H1 (cell line): ENCODE measurements around the gene EXOSC5. TPM values are rescaled to one million over a fixed set of nuclear protein-coding genes. Genes with fewer than 3 reads are reported as not detected.

Source experiments
- CTCF ChIA-PET: fragments of 300-600 bp; sonication (Branson Sonifier 250); formaldehyde crosslinking; loops from one replicate; lab custom pipeline; 2021; ENCODE audit not compliant: partially characterized antibody; lab: Charles Lee
- POLR2A ChIA-PET: fragments of 300-600 bp; sonication (Branson Sonifier 250); formaldehyde crosslinking; loops from one replicate; lab custom pipeline; 2021; ENCODE audit warnings: inconsistent platforms; ENCODE audit not compliant: partially characterized antibody; lab: Charles Lee
- DNase-seq, 2 experiments: peaks; one replicate each; pipeline versions ENCODE4 v3.0.0 to v3.0.0-alpha.2; 2010 to 2022; ENCODE audit warnings: low spot score in 2 of 2, low read depth in 1 of 2, mixed read lengths in 1 of 2
- FAIRE-seq: peaks from 2 replicates; lab custom pipeline; 2011; peaks lifted over from hg19 to GRCh38; lab: Jason Lieb, UNC
- H2AFZ ChIP-seq: 2 replicates; pipeline ENCODE4 v1.8.1; 2012; ENCODE audit warnings: low read length, inconsistent platforms
- H2AK5ac ChIP-seq: 2 replicates; pipeline ENCODE4 v1.6.1; 2013; ENCODE audit warnings: low read depth, low read length
- H2BK120ac ChIP-seq: replicated peaks from 2 replicates; pipeline ENCODE3; 2013; ENCODE audit warnings: low read depth, low read length, inconsistent platforms
- H2BK12ac ChIP-seq: 2 replicates; pipeline ENCODE4 v1.6.1; 2013; ENCODE audit warnings: low read depth, low read length
- H2BK15ac ChIP-seq: 2 replicates; pipeline ENCODE4 v1.6.1; 2013; ENCODE audit warnings: low read length
- H2BK20ac ChIP-seq: 2 replicates; pipeline ENCODE4 v1.6.1; 2013; ENCODE audit warnings: low read length
- H2BK5ac ChIP-seq: 2 replicates; pipeline ENCODE4 v1.6.1; 2013; ENCODE audit warnings: low read depth, low read length
- H3K14ac ChIP-seq: 2 replicates; pipeline ENCODE4 v1.6.1; 2013; ENCODE audit warnings: inconsistent platforms; ENCODE audit not compliant: insufficient read length
- H3K18ac ChIP-seq: 2 replicates; pipeline ENCODE4 v1.6.1; 2013; ENCODE audit warnings: low read length; ENCODE audit errors: extremely low read depth
- H3K23ac ChIP-seq: 2 replicates; pipeline ENCODE4 v1.6.1; 2013; ENCODE audit warnings: inconsistent platforms; ENCODE audit not compliant: insufficient read length
- H3K23me2 ChIP-seq: 2 replicates; pipeline ENCODE4 v1.6.1; 2013; ENCODE audit warnings: low read depth, low read length
- H3K27ac ChIP-seq: 2 replicates; pipeline ENCODE4 v1.6.1; 2011; ENCODE audit warnings: low read depth, low read length, inconsistent platforms
- H3K27me3 ChIP-seq, 4 experiments: replicated peaks in 1 of 4; 1 replicate in 1 of 4; 2 replicates in 3 of 4; pipeline versions ENCODE4 v1.6.1 to v1.8.1; 2011 to 2013; ENCODE audit warnings: low read length in 3 of 4, mild to moderate bottlenecking in 3 of 4, inconsistent platforms in 2 of 4, mixed read lengths in 2 of 4, moderate library complexity in 1 of 4; ENCODE audit not compliant: control insufficient read depth in 3 of 4, insufficient read depth in 3 of 4; ENCODE audit errors: extremely low read depth in 1 of 4
- H3K36me3 ChIP-seq, 4 experiments: 2 replicates each; pipeline versions ENCODE4 v1.6.1 to v1.8.1; 2011 to 2013; ENCODE audit warnings: mild to moderate bottlenecking in 4 of 4, low read length in 3 of 4, moderate library complexity in 2 of 4, control low read depth in 1 of 4, inconsistent platforms in 1 of 4; ENCODE audit not compliant: insufficient read depth in 4 of 4, control insufficient read depth in 2 of 4
- H3K4ac ChIP-seq: replicated peaks from 2 replicates; pipeline ENCODE3; 2013; ENCODE audit warnings: low read length, low read depth, mixed read lengths, inconsistent platforms; ENCODE audit not compliant: insufficient read length
- H3K4me1 ChIP-seq, 4 experiments: replicated peaks in 1 of 4; 1 replicate in 1 of 4; 2 replicates in 3 of 4; pipeline versions ENCODE4 v1.6.1 to v1.8.1; 2011 to 2013; ENCODE audit warnings: low read length in 3 of 4, inconsistent platforms in 2 of 4, mixed read lengths in 1 of 4; ENCODE audit not compliant: insufficient read depth in 4 of 4, control insufficient read depth in 3 of 4
- H3K4me2 ChIP-seq, 2 experiments: 2 replicates each; pipeline versions ENCODE4 v1.6.1 to v1.8.1; 2011 to 2013; ENCODE audit warnings: low read depth in 2 of 2, low read length in 2 of 2, control low read depth in 1 of 2, inconsistent platforms in 1 of 2, mild to moderate bottlenecking in 1 of 2; ENCODE audit not compliant: insufficient read depth in 1 of 2
- H3K4me3 ChIP-seq, 4 experiments: fragments of 200-600, 300-600 bp in 1 of 4; sonication (generic), shearing (Covaris generic), sonication (Bioruptor Twin) in 1 of 4; 2 replicates each; pipeline versions ENCODE4 v1.5.1 to v1.8.1; 2011 to 2016; ENCODE audit warnings: low read length in 4 of 4, low read depth in 3 of 4, control low read depth in 2 of 4, inconsistent platforms in 2 of 4, mild to moderate bottlenecking in 2 of 4, mixed read lengths in 1 of 4, moderate library complexity in 1 of 4; ENCODE audit not compliant: insufficient read depth in 2 of 4; ENCODE audit errors: extremely low read depth in 1 of 4
- H3K56ac ChIP-seq: replicated peaks from 2 replicates; pipeline ENCODE3; 2013; ENCODE audit warnings: low read depth, mild to moderate bottlenecking, mixed read lengths, low read length, inconsistent platforms; ENCODE audit not compliant: insufficient read length
- H3K79me1 ChIP-seq: 2 replicates; pipeline ENCODE4 v1.6.1; 2013; ENCODE audit warnings: low read depth, low read length, control low read depth
- H3K79me2 ChIP-seq, 2 experiments: 2 replicates each; pipeline versions ENCODE4 v1.6.1 to v1.8.1; 2012 to 2013; ENCODE audit warnings: low read length in 2 of 2, mild to moderate bottlenecking in 2 of 2, inconsistent platforms in 1 of 2; ENCODE audit not compliant: insufficient read depth in 2 of 2, control insufficient read depth in 1 of 2
- H3K9ac ChIP-seq, 4 experiments: replicated peaks in 1 of 4; 1 replicate in 1 of 4; 2 replicates in 3 of 4; pipeline versions ENCODE4 v1.6.1 to v1.8.1; 2011 to 2013; ENCODE audit warnings: low read depth in 3 of 4, low read length in 3 of 4, control low read depth in 2 of 4, mild to moderate bottlenecking in 2 of 4, moderate library complexity in 2 of 4, inconsistent platforms in 1 of 4; ENCODE audit errors: extremely low read depth in 1 of 4
- H3K9me3 ChIP-seq, 2 experiments: 2 replicates each; pipeline versions ENCODE4 v1.6.1 to v1.8.1; 2012 to 2013; ENCODE audit warnings: mild to moderate bottlenecking in 2 of 2, moderate library complexity in 2 of 2, control low read depth in 1 of 2, inconsistent platforms in 1 of 2, low read depth in 1 of 2, low read length in 1 of 2, mixed read lengths in 1 of 2; ENCODE audit not compliant: insufficient read depth in 2 of 2
- H4K20me1 ChIP-seq, 2 experiments: replicated peaks in 1 of 2; 2 replicates each; pipeline versions ENCODE3 to v1.8.1; 2011 to 2013; ENCODE audit warnings: inconsistent platforms in 2 of 2, low read length in 2 of 2, mild to moderate bottlenecking in 1 of 2; ENCODE audit not compliant: insufficient read depth in 2 of 2, control insufficient read depth in 1 of 2
- H4K5ac ChIP-seq: 2 replicates; pipeline ENCODE4 v1.6.1; 2013; ENCODE audit warnings: low read length, low read depth, mixed read lengths, inconsistent platforms; ENCODE audit not compliant: insufficient read length
- H4K8ac ChIP-seq: 2 replicates; pipeline ENCODE4 v1.8.0; 2013; ENCODE audit warnings: mild to moderate bottlenecking, moderate library complexity, low read length, inconsistent platforms; ENCODE audit not compliant: insufficient read depth; ENCODE audit errors: extremely low read depth
- H4K91ac ChIP-seq: replicated peaks from 2 replicates; pipeline ENCODE3; 2013; ENCODE audit warnings: low read length, mixed read lengths, inconsistent platforms; ENCODE audit not compliant: insufficient read length
- HDAC2 ChIP-seq, 2 experiments: fragments of 300-600 bp in 1 of 2; sonication (generic) in 1 of 2; IDR thresholded peaks; 2 replicates each; pipeline ENCODE4 v1.6.1; 2011 to 2012; ENCODE audit warnings: low read depth in 2 of 2, low read length in 2 of 2, mild to moderate bottlenecking in 2 of 2, moderate library complexity in 2 of 2, borderline replicate concordance in 1 of 2, inconsistent platforms in 1 of 2
- POLR2AphosphoS5 ChIP-seq: IDR thresholded peaks from 2 replicates; pipeline ENCODE4 v1.6.1; 2011; ENCODE audit warnings: low read depth, low read length
- RAD21 ChIP-seq, 2 experiments: IDR thresholded peaks in 1 of 2; conservative IDR thresholded peaks in 1 of 2; 2 replicates each; pipeline ENCODE4 v1.6.1; 2011; ENCODE audit warnings: low read depth in 2 of 2, low read length in 2 of 2, improper control_type of control experiment in 1 of 2, inconsistent platforms in 1 of 2, mild to moderate bottlenecking in 1 of 2, moderate library complexity in 1 of 2
- RFX5 ChIP-seq: IDR thresholded peaks from 2 replicates; pipeline ENCODE4 v1.6.1; 2011; ENCODE audit warnings: low read depth, low read length, improper control_type of control experiment, borderline replicate concordance
- SUZ12 ChIP-seq: fragments of 200-600 bp; sonication (generic); IDR thresholded peaks from 2 replicates; pipeline ENCODE4 v1.6.1; 2012; ENCODE audit warnings: mild to moderate bottlenecking, inconsistent platforms, low read length, moderate library complexity, mixed read lengths
- USF2 ChIP-seq: IDR thresholded peaks from 2 replicates; pipeline ENCODE4 v1.6.1; 2011; ENCODE audit warnings: low read length, improper control_type of control experiment
- WGBS, 2 experiments: shearing (Covaris generic) in 1 of 2; methylation state at CpG; one replicate each; pipeline versions ENCODE4 v1.1.6 to v1.1.7; 2013 to 2015; ENCODE audit warnings: low lambda C conversion rate in 2 of 2, mixed read lengths in 2 of 2, inconsistent platforms in 1 of 2, low coverage in 1 of 2, missing lambda C conversion rate in 1 of 2; ENCODE audit not compliant: insufficient replicate concordance in 2 of 2, insufficient coverage in 1 of 2, insufficient read length in 1 of 2; ENCODE audit errors: extremely low coverage in 1 of 2, missing lambda C conversion rate in 1 of 2; 5-methylcytosine and 5-hydroxymethylcytosine counted together
- polyA plus RNA-seq, 7 experiments: library from polyadenylated mRNA; depleted of rRNA in 3 of 7; stranded (reverse) in 5 of 7; unstranded in 2 of 7; fragments of >200 nt in 5 of 7; fragments of 200-250 nt in 2 of 7; gene quantifications; 1 replicate in 5 of 7; 2 replicates in 1 of 7; 4 replicates in 1 of 7; pipeline versions ENCODE4 v1.2.1 to v1.2.3, GENCODE V29; 2011 to 2013; ENCODE audit warnings: missing spikeins in 2 of 7, mixed read lengths in 2 of 7
- total RNA-seq: library from RNA; stranded (reverse); fragmentation: NEBNext Ultra II Directional; extraction: Animal tissue kit (Norgen Biotek cat#: 25700); gene quantifications from 2 replicates; pipeline ENCODE4 v1.2.1, GENCODE V29; 2021
- TF ChIP-seq, protein P1 (sequence below): IDR thresholded peaks from 2 replicates; pipeline ENCODE4 v1.6.1; 2012; ENCODE audit warnings: inconsistent platforms
- TF ChIP-seq, protein P2 (sequence below): IDR thresholded peaks from 2 replicates; pipeline ENCODE4 v1.6.1; 2011; ENCODE audit warnings: low read depth, mild to moderate bottlenecking, low read length; ENCODE audit not compliant: insufficient read depth

EXOSC5 gene
- total and polyA plus RNA-seq, 2 of the 8 experiments (the other 6 are each of a cell fraction or from before 2014, with no cell fraction given): 56.2 to 92.8 TPM

DNA sequence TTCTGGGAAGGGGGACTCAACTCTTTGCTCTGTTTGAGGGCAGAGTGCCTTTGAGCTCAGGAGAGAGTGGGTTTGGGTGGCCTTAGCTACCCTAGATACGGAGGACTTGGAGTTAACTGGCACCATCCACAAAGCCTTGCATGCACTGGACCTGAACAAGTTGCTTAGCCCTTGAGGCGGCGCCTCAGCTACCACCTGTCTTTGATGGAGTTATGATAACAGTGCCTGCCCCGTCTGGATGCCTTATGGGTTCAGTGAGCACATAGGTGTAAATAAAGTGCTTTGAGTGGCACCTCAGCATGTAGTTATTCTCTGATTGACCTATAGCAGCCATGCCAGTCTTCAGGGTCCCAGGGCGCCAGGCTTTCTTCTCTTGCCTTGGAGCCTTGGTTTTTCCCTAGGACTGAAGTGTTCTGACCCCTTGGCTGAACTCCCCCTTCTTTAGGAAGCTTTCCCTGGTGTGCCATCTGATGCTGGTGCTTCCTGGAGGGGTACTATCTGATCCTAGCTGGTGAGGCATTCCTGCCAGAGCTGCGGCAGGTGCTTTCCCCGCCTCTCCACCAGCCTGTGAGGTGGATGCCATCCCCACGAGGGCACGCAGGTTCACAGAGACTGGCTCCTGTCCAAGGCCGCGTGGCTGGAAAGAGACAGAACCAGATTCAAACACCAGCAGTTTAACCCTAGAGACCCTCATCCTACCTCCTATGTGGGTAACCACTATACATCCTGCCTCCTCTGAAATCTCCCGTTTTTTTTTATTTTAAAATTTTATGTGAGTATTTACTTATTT lies 6.2 kb upstream of the EXOSC5 start:
- no peak overlapping the region for H2AFZ ChIP-seq
- peaks cover 0 to 6% (median 2%) of the 10 kb centered on the region in 4 experiments; a peak in 5 of 7 replicates for H3K4me1 ChIP-seq
- DNase-seq: no peak
- no peak overlapping the region for H3K23ac ChIP-seq
- no peak overlapping the region for H3K27ac ChIP-seq
- H4K91ac ChIP-seq: no peak overlapping the region
- H2AK5ac ChIP-seq: no peak overlapping the region
- H3K36me3 ChIP-seq: no peaks in the 10 kb centered on the region; a peak in 1 of 8 replicates
- H2BK15ac ChIP-seq: no peak overlapping the region
- no peak overlapping the region for H2BK20ac ChIP-seq
- no peak overlapping the region for H2BK120ac ChIP-seq
- no peak overlapping the region for H4K5ac ChIP-seq
- H3K4me2 ChIP-seq: no peak overlapping the region
- peaks cover 0 to 8% of the 10 kb centered on the region in 2 experiments; a peak in 2 of 4 replicates for H3K79me2 ChIP-seq
- no peak overlapping the region for H3K9ac ChIP-seq
- H3K79me1 ChIP-seq: peaks cover 8% of the 10 kb centered on the region; the same call in 1 of the 2 replicates
- H4K8ac ChIP-seq: no peak overlapping the region
- ChIA-PET CTCF (interaction anchor here (0.9 to 2.3 kb wide), 2 partner anchors 25 to 33 kb away, joined by 3 to 5 read pairs; no protein-coding TSS in a partner anchor), POLR2A (interaction anchor here (0.6 to 1.3 kb wide), 3 partner anchors 10 to 647 kb away, joined by 3 read pairs; no protein-coding TSS in a partner anchor)
- H3K23me2 ChIP-seq: no peaks in the 10 kb centered on the region; the same call in 1 of the 2 replicates
- H3K9me3 ChIP-seq: no peaks in the 10 kb centered on the region
- H3K4ac ChIP-seq: no peak overlapping the region
- H3K56ac ChIP-seq: no peak overlapping the region
- H2BK5ac ChIP-seq: no peak overlapping the region
- H2BK12ac ChIP-seq: no peak overlapping the region
- 85% methylated on average over 11 of the region's 12 CpGs; no CpG with 5 or more reads in 1 of the 2 experiments for WGBS, 2 experiments
- H3K18ac ChIP-seq: no peak overlapping the region
- H3K14ac ChIP-seq: no peak overlapping the region
- H3K27me3 ChIP-seq: no peaks in the 10 kb centered on the region
- no peak overlapping the region for H3K4me3 ChIP-seq
- FAIRE-seq: no peak
- H4K20me1 ChIP-seq: peaks cover 0 to 1% of the 10 kb centered on the region in 2 experiments
- TF ChIP-seq RAD21 (IDR thresholded peaks at IDR 0.05 in 1 of 2, conservative IDR thresholded peaks at IDR 0.05 in 1 of 2; ENCODE audit: low read depth in 2 of 2, low read length in 2 of 2): no peak
- TF ChIP-seq, protein P1, sequence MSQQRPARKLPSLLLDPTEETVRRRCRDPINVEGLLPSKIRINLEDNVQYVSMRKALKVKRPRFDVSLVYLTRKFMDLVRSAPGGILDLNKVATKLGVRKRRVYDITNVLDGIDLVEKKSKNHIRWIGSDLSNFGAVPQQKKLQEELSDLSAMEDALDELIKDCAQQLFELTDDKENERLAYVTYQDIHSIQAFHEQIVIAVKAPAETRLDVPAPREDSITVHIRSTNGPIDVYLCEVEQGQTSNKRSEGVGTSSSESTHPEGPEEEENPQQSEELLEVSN: no peak
- no peak for TF ChIP-seq POLR2AphosphoS5
- TF ChIP-seq HDAC2 (IDR thresholded peaks at IDR 0.05; ENCODE audit: borderline replicate concordance in 1 of 2, low read depth in 2 of 2, low read length in 2 of 2): no peak
- TF ChIP-seq, protein P2, sequence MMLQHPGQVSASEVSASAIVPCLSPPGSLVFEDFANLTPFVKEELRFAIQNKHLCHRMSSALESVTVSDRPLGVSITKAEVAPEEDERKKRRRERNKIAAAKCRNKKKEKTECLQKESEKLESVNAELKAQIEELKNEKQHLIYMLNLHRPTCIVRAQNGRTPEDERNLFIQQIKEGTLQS: no peak
- TF ChIP-seq USF2: no peak
- TF ChIP-seq RFX5: no peak
- no peak for TF ChIP-seq SUZ12
